Endothelial cell (in vitro differentiated cells): ENCODE results near the gene TMEM247. TPM values are rescaled to one million over a fixed set of nuclear protein-coding genes. Genes with fewer than 3 reads are reported as not detected.

Experiments
- DNase-seq: peaks from one replicate; pipeline ENCODE4 v3.0.0; 2021; ENCODE audit warnings: low spot score
- H3K27ac Mint-ChIP-seq: one replicate; pipeline ENCODE4 v1.8.0; 2021; ENCODE audit warnings: mixed read lengths, inconsistent platforms; ENCODE audit not compliant: unreplicated experiment
- H3K27me3 Mint-ChIP-seq: one replicate; pipeline ENCODE4 v1.8.0; 2021; ENCODE audit warnings: mild to moderate bottlenecking, moderate library complexity, mixed read lengths, inconsistent platforms; ENCODE audit not compliant: unreplicated experiment
- H3K36me3 Mint-ChIP-seq: one replicate; pipeline ENCODE4 v1.8.0; 2021; ENCODE audit warnings: mild to moderate bottlenecking, low read depth, mixed read lengths, inconsistent platforms; ENCODE audit not compliant: unreplicated experiment
- H3K4me1 Mint-ChIP-seq: one replicate; pipeline ENCODE4 v1.8.0; 2021; ENCODE audit warnings: mild to moderate bottlenecking, mixed read lengths, inconsistent platforms; ENCODE audit not compliant: unreplicated experiment
- H3K4me3 Mint-ChIP-seq: one replicate; pipeline ENCODE4 v1.8.0; 2021; ENCODE audit warnings: mild to moderate bottlenecking, mixed read lengths, inconsistent platforms; ENCODE audit not compliant: unreplicated experiment
- H3K9me3 Mint-ChIP-seq: one replicate; pipeline ENCODE4 v1.8.0; 2021; ENCODE audit warnings: mixed read lengths, inconsistent platforms; ENCODE audit not compliant: unreplicated experiment
- total RNA-seq: library from RNA; stranded (reverse); fragmentation: NEBNext Ultra II Directional; extraction: Animal tissue kit (Norgen Biotek cat#: 25700); gene quantifications from one replicate; pipeline ENCODE4 v1.2.1, GENCODE V29; 2021; ENCODE audit not compliant: unreplicated experiment
- TF ChIP-seq, protein P1 (sequence below): fragments of 200-600 bp; sonication (generic); IDR thresholded peaks from one replicate; pipeline ENCODE4 v1.5.0; 2021; ENCODE audit warnings: antibody characterized with exemption; ENCODE audit not compliant: unreplicated experiment

Gene TMEM247
- total RNA-seq, 1 donor from 2014 or later: not detected

DNA sequence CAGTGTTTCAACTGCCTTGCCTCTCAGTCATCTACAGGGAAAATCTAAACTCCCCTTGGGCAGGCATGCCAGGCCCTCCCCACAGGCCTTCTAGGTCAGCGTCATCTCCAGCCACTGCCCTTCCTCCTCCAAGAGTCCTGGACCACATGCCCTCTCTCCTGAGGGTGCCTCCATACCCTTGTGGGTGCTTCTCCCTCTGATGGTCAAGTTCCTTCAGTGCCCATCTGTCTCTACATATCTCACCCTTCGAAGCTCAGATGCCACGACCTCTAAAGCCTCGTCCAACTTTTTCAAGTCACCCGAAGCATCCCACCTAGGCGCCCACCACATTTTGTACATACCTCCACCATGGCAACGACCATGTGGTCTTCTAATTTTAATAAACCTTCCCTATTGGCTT is 22.6 kb upstream of the TMEM247 start:
- no peaks in the 10 kb centered on the region for H3K36me3 Mint-ChIP-seq
- no peak for DNase-seq
- TF ChIP-seq, protein P1, sequence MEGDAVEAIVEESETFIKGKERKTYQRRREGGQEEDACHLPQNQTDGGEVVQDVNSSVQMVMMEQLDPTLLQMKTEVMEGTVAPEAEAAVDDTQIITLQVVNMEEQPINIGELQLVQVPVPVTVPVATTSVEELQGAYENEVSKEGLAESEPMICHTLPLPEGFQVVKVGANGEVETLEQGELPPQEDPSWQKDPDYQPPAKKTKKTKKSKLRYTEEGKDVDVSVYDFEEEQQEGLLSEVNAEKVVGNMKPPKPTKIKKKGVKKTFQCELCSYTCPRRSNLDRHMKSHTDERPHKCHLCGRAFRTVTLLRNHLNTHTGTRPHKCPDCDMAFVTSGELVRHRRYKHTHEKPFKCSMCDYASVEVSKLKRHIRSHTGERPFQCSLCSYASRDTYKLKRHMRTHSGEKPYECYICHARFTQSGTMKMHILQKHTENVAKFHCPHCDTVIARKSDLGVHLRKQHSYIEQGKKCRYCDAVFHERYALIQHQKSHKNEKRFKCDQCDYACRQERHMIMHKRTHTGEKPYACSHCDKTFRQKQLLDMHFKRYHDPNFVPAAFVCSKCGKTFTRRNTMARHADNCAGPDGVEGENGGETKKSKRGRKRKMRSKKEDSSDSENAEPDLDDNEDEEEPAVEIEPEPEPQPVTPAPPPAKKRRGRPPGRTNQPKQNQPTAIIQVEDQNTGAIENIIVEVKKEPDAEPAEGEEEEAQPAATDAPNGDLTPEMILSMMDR: no peak
- H3K4me1 Mint-ChIP-seq: peaks cover 7% of the 10 kb centered on the region
- H3K27ac Mint-ChIP-seq: no peak overlapping the region
- peaks cover 2% of the 10 kb centered on the region for H3K27me3 Mint-ChIP-seq
- H3K4me3 Mint-ChIP-seq: no peak overlapping the region
- H3K9me3 Mint-ChIP-seq: no peaks in the 10 kb centered on the region

DNA sequence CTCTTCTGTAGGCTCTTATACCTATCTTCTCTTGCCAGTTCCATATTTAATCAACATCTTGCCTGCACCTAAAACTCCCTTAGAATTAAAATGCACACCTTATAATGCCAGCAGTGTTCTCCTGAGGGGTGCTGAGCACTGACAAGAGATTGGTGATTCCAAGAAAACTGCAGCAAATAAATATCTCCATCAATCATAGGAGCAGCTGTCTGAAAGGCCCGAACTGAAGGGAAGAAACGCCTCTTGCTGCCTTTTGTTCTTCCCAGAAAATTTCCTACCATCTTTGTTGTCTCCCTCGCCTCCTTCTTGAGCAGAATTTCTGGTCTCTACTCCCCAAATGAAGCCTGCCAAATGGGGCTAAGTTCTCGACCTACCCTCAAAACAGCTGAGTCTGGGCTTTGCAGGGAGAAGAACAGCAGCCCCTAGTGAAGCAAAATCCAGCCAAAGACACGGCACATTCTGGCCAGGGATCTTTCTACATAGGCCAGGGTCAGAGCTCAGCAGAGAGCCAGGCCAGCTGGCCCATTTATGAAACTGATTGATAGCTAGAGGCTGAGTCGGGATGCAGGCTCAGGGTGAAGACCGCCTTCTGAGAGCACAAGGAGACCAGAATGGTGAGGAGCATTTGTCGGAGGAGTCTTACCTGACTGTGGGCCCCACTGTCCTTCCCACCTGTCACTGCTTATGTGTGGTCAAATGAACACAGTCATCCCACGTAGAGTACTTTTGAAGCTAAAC is 20.4 kb upstream of the TMEM247 start:
- Mint-ChIP-seq H3K9me3 (no peaks in the 10 kb centered on the region), H3K27ac (no peak overlapping the region), H3K4me3 (no peak overlapping the region), H3K27me3 (peaks cover 2% of the 10 kb centered on the region), H3K36me3 (no peaks in the 10 kb centered on the region), H3K4me1 (peaks cover 12% of the 10 kb centered on the region)
- TF ChIP-seq, protein P1: no peak
- DNase-seq: no peak

DNA sequence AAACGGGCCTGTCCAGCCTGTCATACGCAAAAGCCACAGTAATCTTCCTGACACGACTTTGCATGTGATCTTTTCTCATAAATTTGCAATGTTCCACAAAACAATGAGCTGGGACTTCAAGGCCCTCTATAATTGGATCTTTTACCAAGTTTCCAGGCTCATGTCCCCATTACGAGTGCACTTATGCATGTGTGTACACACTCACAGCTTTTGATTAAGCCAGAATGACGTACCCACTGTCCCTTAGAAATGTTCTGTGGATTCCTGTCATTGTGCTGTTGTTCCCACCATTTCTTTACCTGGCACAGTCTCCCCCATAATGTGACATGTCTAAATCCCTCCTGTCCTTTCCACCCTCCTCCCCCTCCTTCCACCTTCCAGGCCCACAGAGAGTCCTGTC is 19.7 kb upstream of the TMEM247 start:
- Mint-ChIP-seq H3K27ac (no peak overlapping the region), H3K4me3 (no peak overlapping the region), H3K9me3 (no peaks in the 10 kb centered on the region), H3K4me1 (peaks cover 12% of the 10 kb centered on the region), H3K36me3 (no peaks in the 10 kb centered on the region), H3K27me3 (peaks cover 2% of the 10 kb centered on the region)
- TF ChIP-seq, protein P1: no peak
- DNase-seq: no peak

DNA sequence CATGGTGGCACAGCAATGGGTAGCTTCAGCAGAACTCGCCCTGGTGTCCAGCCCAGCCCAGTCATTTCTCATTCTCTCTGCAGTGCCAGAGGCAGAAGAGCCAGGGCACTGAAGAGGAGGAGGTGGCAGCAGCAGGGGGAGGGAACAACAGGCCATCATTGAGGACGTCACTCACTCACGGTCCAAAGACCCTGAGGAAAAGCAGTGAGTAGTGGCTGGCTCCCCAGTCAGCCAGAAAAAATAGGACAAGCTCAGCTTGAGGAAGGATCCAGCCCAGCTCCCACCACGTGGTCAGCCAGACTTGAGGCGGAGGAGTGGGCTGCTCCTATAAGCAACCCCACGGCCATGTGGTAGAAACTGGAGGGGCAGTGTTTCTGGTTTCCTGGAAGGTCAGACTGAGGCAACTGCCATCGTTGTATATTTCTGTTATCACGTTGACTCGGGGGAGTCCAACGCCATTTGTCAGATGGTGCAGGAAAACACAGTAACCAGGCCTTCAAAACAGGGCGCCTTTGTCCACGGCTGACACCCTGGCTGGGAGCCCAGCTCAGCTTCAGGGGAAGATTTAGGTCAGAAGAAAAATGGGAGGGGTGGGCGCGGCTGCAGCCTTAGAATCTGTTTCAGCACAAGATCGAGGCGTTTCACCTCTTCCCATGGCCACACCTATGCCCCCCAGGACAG is 19.0 kb upstream of the TMEM247 start:
- H3K4me1 Mint-ChIP-seq: peaks cover 12% of the 10 kb centered on the region
- H3K27me3 Mint-ChIP-seq: peaks cover 2% of the 10 kb centered on the region
- H3K36me3 Mint-ChIP-seq: no peaks in the 10 kb centered on the region
- H3K4me3 Mint-ChIP-seq: no peak overlapping the region
- DNase-seq: no peak
- no peaks in the 10 kb centered on the region for H3K9me3 Mint-ChIP-seq
- TF ChIP-seq, protein P1: no peak
- H3K27ac Mint-ChIP-seq: no peak overlapping the region
